ENCODE measurements around the gene FIGNL2. TPM values are rescaled to one million over a fixed set of nuclear protein-coding genes. Genes with fewer than 3 reads are reported as not detected.

Gene FIGNL2
- total RNA-seq, 1 experiment from 2014 or later, result not detected

GRCh38 chr12:51860986-51861385 is 12.5 kb upstream of the FIGNL2 start:
- H3K4me1 ChIP-seq (ENCODE audit: insufficient read depth, low read length), result no peaks in the 10 kb centered on the region
- no peaks in the 10 kb centered on the region for H3K9me3 ChIP-seq (ENCODE audit: low read length)
- ChIA-PET POLR2A (ENCODE audit: unreplicated experiment) (no interaction called here), CTCF (no interaction called here)
- TF ChIP-seq EZH2 (IDR thresholded peaks at IDR 0.05; ENCODE audit: low read length, unreplicated experiment), result no peak
- no peak for TF ChIP-seq CTCF (conservative IDR thresholded peaks at IDR 0.05; ENCODE audit: low read depth, low read length)
- no peak for TF ChIP-seq EZH2phosphoT487 (IDR thresholded peaks at IDR 0.05; ENCODE audit: borderline replicate concordance, low read length)
- no peaks in the 10 kb centered on the region for H3K36me3 ChIP-seq (ENCODE audit: low read depth, low read length)
- H3F3A ChIP-seq (ENCODE audit: low read length, unreplicated experiment), result no peaks in the 10 kb centered on the region
- BruUV-seq (replicated peaks), result no TSS peak
- DNase-seq, result no peak
- intact Hi-C loops (cut with micrococcal nuclease), result no loop called here
- ATAC-seq, result no peak
- no peaks in the 10 kb centered on the region for H4K20me1 ChIP-seq (ENCODE audit: low read length)
- H3K27me3 ChIP-seq (ENCODE audit: low read length), result no peaks in the 10 kb centered on the region
- no peaks in the 10 kb centered on the region for H3K9me2 ChIP-seq (replicated peaks; ENCODE audit: low read length)
- no peak overlapping the region for H3K27ac ChIP-seq (ENCODE audit: low read length)
- H3K79me2 ChIP-seq (ENCODE audit: low read length), result no peaks in the 10 kb centered on the region
- H3K4me2 ChIP-seq (ENCODE audit: low read length), result no peak overlapping the region
- no peak overlapping the region for H3K4me3 ChIP-seq (ENCODE audit: low read length)
- no peak overlapping the region for H3K9ac ChIP-seq (ENCODE audit: low read length)
- H2AFZ ChIP-seq (ENCODE audit: low read length), result no peak overlapping the region

GRCh38 chr12:51855586-51856428 is 7.3 kb upstream of the FIGNL2 start:
- H3F3A ChIP-seq (ENCODE audit: low read length, unreplicated experiment), result no peaks in the 10 kb centered on the region
- no peaks in the 10 kb centered on the region for H3K79me2 ChIP-seq (ENCODE audit: low read length)
- no peaks in the 10 kb centered on the region for H3K9me2 ChIP-seq (replicated peaks; ENCODE audit: low read length)
- H3K36me3 ChIP-seq (ENCODE audit: low read depth, low read length), result no peaks in the 10 kb centered on the region
- H3K9me3 ChIP-seq (ENCODE audit: low read length), result no peaks in the 10 kb centered on the region
- intact Hi-C loops (cut with micrococcal nuclease), result no loop called here
- no peak overlapping the region for H2AFZ ChIP-seq (ENCODE audit: low read length)
- no peak overlapping the region for H3K4me3 ChIP-seq (ENCODE audit: low read length)
- H3K4me1 ChIP-seq (ENCODE audit: insufficient read depth, low read length), result no peaks in the 10 kb centered on the region
- DNase-seq (no peak), ATAC-seq (no peak)
- ChIA-PET POLR2A (ENCODE audit: unreplicated experiment) (no interaction called here), CTCF (no interaction called here)
- H3K27ac ChIP-seq (ENCODE audit: low read length), result no peak overlapping the region
- H4K20me1 ChIP-seq (ENCODE audit: low read length), result no peaks in the 10 kb centered on the region
- H3K27me3 ChIP-seq (ENCODE audit: low read length), result no peaks in the 10 kb centered on the region
- H3K4me2 ChIP-seq (ENCODE audit: low read length), result no peak overlapping the region
- BruUV-seq (replicated peaks), result no TSS peak
- no peak overlapping the region for H3K9ac ChIP-seq (ENCODE audit: low read length)
- TF ChIP-seq CTCF (conservative IDR thresholded peaks at IDR 0.05; ENCODE audit: low read depth, low read length), result no peak
- TF ChIP-seq EZH2phosphoT487 (IDR thresholded peaks at IDR 0.05; ENCODE audit: borderline replicate concordance, low read length), result no peak
- TF ChIP-seq EZH2 (IDR thresholded peaks at IDR 0.05; ENCODE audit: low read length, unreplicated experiment), result no peak

GRCh38 chr12:51852404-51853137 is 4.1 kb upstream of the FIGNL2 start:
- Histone ChIP-seq H3K27me3 (ENCODE audit: low read length) (peaks cover 3% of the 10 kb centered on the region; the same call in 1 of the 2 replicates), H3K9ac (ENCODE audit: low read length) (no peak overlapping the region), H3K27ac (ENCODE audit: low read length) (no peak overlapping the region), H3F3A (ENCODE audit: low read length, unreplicated experiment) (no peaks in the 10 kb centered on the region), H4K20me1 (ENCODE audit: low read length) (no peaks in the 10 kb centered on the region), H3K4me2 (ENCODE audit: low read length) (no peak overlapping the region), H3K79me2 (ENCODE audit: low read length) (no peaks in the 10 kb centered on the region), H2AFZ (ENCODE audit: low read length) (no peak overlapping the region), H3K36me3 (ENCODE audit: low read depth, low read length) (no peaks in the 10 kb centered on the region), H3K9me2 (replicated peaks; ENCODE audit: low read length) (no peaks in the 10 kb centered on the region), H3K4me1 (ENCODE audit: insufficient read depth, low read length) (no peaks in the 10 kb centered on the region), H3K4me3 (ENCODE audit: low read length) (no peak overlapping the region), H3K9me3 (ENCODE audit: low read length) (no peaks in the 10 kb centered on the region)
- no peak for ATAC-seq
- POLR2A ChIA-PET (ENCODE audit: unreplicated experiment), result no interaction called here
- DNase-seq, result no peak
- intact Hi-C loops (cut with micrococcal nuclease), result no loop called here
- TF ChIP-seq EZH2 (IDR thresholded peaks at IDR 0.05; ENCODE audit: low read length, unreplicated experiment) (no peak), CTCF (conservative IDR thresholded peaks at IDR 0.05; ENCODE audit: low read depth, low read length) (no peak), EZH2phosphoT487 (IDR thresholded peaks at IDR 0.05; ENCODE audit: borderline replicate concordance, low read length) (no peak)
- BruUV-seq (replicated peaks), result no TSS peak
- CTCF ChIA-PET, result no interaction called here

Data from PC-3 (cell line).